ENCODE results near the gene ADCY5.

GRCh38 chr3:123347691-123348264, 101.1 kb downstream of the ADCY5 start:
- TF ChIP-seq CTCF (IDR thresholded peaks at IDR 0.05) (no peak), POLR2A (IDR thresholded peaks at IDR 0.05) (no peak)

Data from lower leg skin (tissue), 3 donors.